Activated CD8-positive, alpha-beta T cell treated with anti-CD3 and anti-CD28 coated beads for 36 hours (primary cell): ENCODE results near the gene PCDHGA7. TPM values are rescaled to one million over a fixed set of nuclear protein-coding genes. Genes with fewer than 3 reads are reported as not detected.
"Not testable (repeated sequence)": the region's sequence is repeated elsewhere in the genome, so short reads cannot be mapped to it uniquely, and the experiment has no call there.

Experiments used
- ATAC-seq: fragments of 200-7000 bp; cut with Tn5 transposase; one replicate; pipeline ENCODE4 v1.10.0; 2021; ENCODE audit warnings: mild to moderate bottlenecking, moderate library complexity
- CTCF ChIA-PET: fragments of 350-600 bp; sonication (Branson Sonifier 250); formaldehyde crosslinking; loops from one replicate; lab custom pipeline; 2021; ENCODE audit warnings: antibody characterized with exemption; lab: Charles Lee
- POLR2A ChIA-PET: fragments of 350-600 bp; sonication (Branson Sonifier 250); formaldehyde crosslinking; loops from one replicate; lab custom pipeline; 2021; ENCODE audit warnings: antibody characterized with exemption; lab: Charles Lee
- DNase-seq: peaks from one replicate; pipeline ENCODE4 v3.0.0-alpha.2; 2020
- H3K27ac Mint-ChIP-seq: one replicate; pipeline ENCODE4 v1.8.0; 2021; ENCODE audit warnings: mild to moderate bottlenecking, mixed read lengths
- H3K27me3 Mint-ChIP-seq: one replicate; pipeline ENCODE4 v1.8.0; 2021; ENCODE audit warnings: mixed read lengths
- H3K36me3 Mint-ChIP-seq: one replicate; pipeline ENCODE4 v1.8.0; 2021; ENCODE audit warnings: low read depth, mixed read lengths
- H3K4me1 Mint-ChIP-seq: one replicate; pipeline ENCODE4 v1.8.0; 2021; ENCODE audit warnings: low read depth, mixed read lengths
- H3K4me3 Mint-ChIP-seq: one replicate; pipeline ENCODE4 v1.8.0; 2021; ENCODE audit warnings: mild to moderate bottlenecking, moderate library complexity, mixed read lengths
- H3K9me3 Mint-ChIP-seq: one replicate; pipeline ENCODE4 v1.8.0; 2021; ENCODE audit warnings: mixed read lengths
- CTCF ChIP-seq: fragments of 200-600 bp; IDR thresholded peaks from one replicate; pipeline ENCODE4 v1.8.0; 2022; ENCODE audit warnings: antibody characterized with exemption, mild to moderate bottlenecking
- intact Hi-C: fragments of 100-400 bp; cut with micrococcal nuclease; formaldehyde crosslinking; loops from one replicate; pipeline ENCODE4 v1.10.0; 2022
- total RNA-seq, 2 experiments: library from RNA; stranded (reverse); gene quantifications; one replicate each; pipeline ENCODE4 v1.2.3, GENCODE V29; 2021

The PCDHGA7 gene
- total RNA-seq, 2 experiments from 2014 or later: not detected

- Mint-ChIP-seq H3K36me3 (peaks cover 23% of the 10 kb centered on the region), H3K4me3 (no peak overlapping the region), H3K27me3 (peaks cover 67% of the 10 kb centered on the region), H3K9me3 (peaks cover 21% of the 10 kb centered on the region), H3K4me1 (peaks cover 5% of the 10 kb centered on the region), H3K27ac (no peak overlapping the region)
- CTCF ChIA-PET: interaction anchor here (1.0 to 1.4 kb wide), 3 partner anchors 9 to 53 kb away, joined by 3 to 4 read pairs (median 3); partner anchors contain the start of gene PCDHGB7
- intact Hi-C loops: no loop called here
- ATAC-seq: no peak
- POLR2A ChIA-PET: no interaction called here
- DNase-seq: no peak
- TF ChIP-seq CTCF: no peak
Measured at GRCh38 chr5:141427783-141428426, 45.4 kb downstream of the PCDHGA7 start.

GRCh38 chr5:141430332-141431113 is 48.0 kb downstream of the PCDHGA7 start, which contains the start of gene PCDHGA12:
Gene PCDHGA12 (plus strand): TSS chr5:141430507. CDS start chr5:141430760, 253 bp downstream.
- TF ChIP-seq CTCF: peak; percentile 36
- peaks cover 5% of the 10 kb centered on the region for H3K4me1 Mint-ChIP-seq
- peaks cover 58% of the 10 kb centered on the region for H3K27me3 Mint-ChIP-seq
- peaks cover 22% of the 10 kb centered on the region for H3K9me3 Mint-ChIP-seq
- intact Hi-C loops: no loop called here
- peak; percentile 63 for DNase-seq
- no peak within 1 kb of the TSS for H3K27ac Mint-ChIP-seq
- ATAC-seq: peak; percentile 83
- ChIA-PET CTCF (interaction anchor here (0.7 to 4.3 kb wide), 40 partner anchors 10 to 253 kb away, joined by 3 to 40 read pairs (median 5); partner anchors contain the start of genes PCDHGA10, PCDHGA11, PCDHGA5 and PCDHGA8), POLR2A (no interaction called here)
- peak within 1 kb of the TSS; percentile 35 for H3K4me3 Mint-ChIP-seq
- H3K36me3 Mint-ChIP-seq: peaks cover 21% of the 10 kb centered on the region

- TF ChIP-seq CTCF: no peak
- Mint-ChIP-seq H3K4me1 (peaks cover 5% of the 10 kb centered on the region), H3K36me3 (peaks cover 21% of the 10 kb centered on the region), H3K27me3 (peaks cover 51% of the 10 kb centered on the region), H3K27ac (no peak overlapping the region), H3K4me3 (peak overlapping the region; percentile 35), H3K9me3 (peaks cover 22% of the 10 kb centered on the region)
- no peak for ATAC-seq
- ChIA-PET CTCF (interaction anchor here (1.4 to 4.3 kb wide), 18 partner anchors 11 to 135 kb away, joined by 3 to 40 read pairs (median 11); partner anchors contain the start of genes PCDHGA10, PCDHGA11, PCDHGA9 and PCDHGB3), POLR2A (no interaction called here)
- intact Hi-C loops: no loop called here
- DNase-seq: peak; percentile 22
Measured at GRCh38 chr5:141431286-141431685, 48.7 kb downstream of the PCDHGA7 start.

- intact Hi-C loops, H3K4me3 Mint-ChIP-seq, H3K27ac Mint-ChIP-seq, H3K4me1 Mint-ChIP-seq, DNase-seq, ATAC-seq: not testable (repeated sequence)
- ChIA-PET CTCF (interaction anchor here (1.7 to 4.3 kb wide), 7 partner anchors 12 to 132 kb away, joined by 6 to 40 read pairs (median 24); partner anchors contain the start of genes PCDHGA11, PCDHGB7 and PCDHGC4), POLR2A (interaction anchor here (0.6 kb wide), 1 partner anchor 593 kb away, joined by 3 read pairs; no protein-coding TSS in a partner anchor)
- Mint-ChIP-seq H3K9me3 (peaks cover 22% of the 10 kb centered on the region), H3K27me3 (peaks cover 41% of the 10 kb centered on the region), H3K36me3 (peaks cover 21% of the 10 kb centered on the region)
Measured at GRCh38 chr5:141432308-141432707, 49.8 kb downstream of the PCDHGA7 start.

GRCh38 chr5:141432726-141433125 is 50.2 kb downstream of the PCDHGA7 start:
- Mint-ChIP-seq H3K27me3 (peaks cover 39% of the 10 kb centered on the region), H3K36me3 (peaks cover 21% of the 10 kb centered on the region), H3K9me3 (peaks cover 22% of the 10 kb centered on the region)
- DNase-seq, H3K4me1 Mint-ChIP-seq, ATAC-seq, H3K4me3 Mint-ChIP-seq, H3K27ac Mint-ChIP-seq, intact Hi-C loops: not testable (repeated sequence)
- ChIA-PET CTCF (interaction anchor here (1.7 to 4.3 kb wide), 2 partner anchors 12 to 91 kb away, joined by 6 to 40 read pairs; partner anchors contain the start of gene PCDHGA11), POLR2A (interaction anchor here (0.6 kb wide), 1 partner anchor 593 kb away, joined by 3 read pairs; no protein-coding TSS in a partner anchor)
